HG03432 (cell line): ENCODE measurements around the gene SAXO1.
"Not testable (repeated sequence)": the region's sequence is repeated elsewhere in the genome, so short reads cannot be mapped to it uniquely, and the experiment has no call there.

ENCODE experiments used
- ATAC-seq: cut with Tn5 transposase; IDR thresholded peaks from one replicate; pipeline ENCODE4 v1.9.1; 2021; ENCODE audit warnings: mild to moderate bottlenecking, moderate library complexity; ENCODE audit not compliant: unreplicated experiment

Gene SAXO1

DNA sequence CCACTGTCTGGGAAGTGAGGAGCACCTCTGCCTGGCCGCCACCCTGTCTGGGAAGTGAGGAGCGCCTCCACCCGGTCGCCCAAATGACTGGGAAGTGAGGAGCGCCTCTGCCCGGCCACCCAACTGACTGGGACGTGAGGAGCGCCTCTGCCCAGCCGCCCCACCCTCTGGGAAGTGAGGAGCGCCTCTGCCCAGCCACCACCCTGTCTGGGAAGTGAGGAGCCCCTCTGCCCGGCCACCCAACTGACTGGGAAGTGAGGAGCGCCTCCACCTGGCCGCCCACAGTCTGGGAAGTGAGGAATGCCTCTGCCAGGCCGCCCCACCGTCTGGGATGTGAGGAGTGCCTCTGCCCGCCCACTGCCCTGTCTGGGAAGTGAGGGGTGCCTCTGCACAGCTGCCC, 32.9 kb downstream of the SAXO1 start:
- no peak for ATAC-seq

DNA sequence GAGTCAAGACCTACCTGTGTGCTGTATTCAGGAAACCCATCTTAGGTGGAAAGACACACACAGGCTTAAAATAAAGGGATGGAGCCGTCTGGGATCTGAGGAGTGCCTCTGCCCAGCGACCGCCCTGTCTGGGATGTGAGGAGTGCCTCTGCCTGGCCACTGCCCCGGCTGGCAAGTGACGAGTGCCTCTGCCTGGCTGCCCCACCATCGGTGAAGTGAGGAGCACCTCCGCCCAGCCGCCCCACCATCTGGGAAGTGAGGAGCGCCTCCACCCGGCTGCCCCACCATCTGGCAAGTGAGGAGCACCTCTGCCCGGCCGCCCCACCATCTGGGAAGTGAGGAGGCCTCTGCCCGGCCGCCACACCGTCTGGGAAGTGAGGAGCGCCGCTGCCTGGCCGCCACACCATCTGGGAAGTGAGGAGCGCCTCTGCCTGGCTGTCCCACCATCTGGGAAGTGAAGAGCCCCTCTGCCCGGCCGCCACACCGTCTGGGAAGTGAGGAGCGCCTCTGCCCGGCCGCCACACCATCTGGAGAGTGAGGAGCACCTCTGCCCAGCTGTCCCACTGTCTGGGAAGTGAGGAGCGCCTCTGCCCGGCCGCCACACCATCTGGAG, 33.7 kb downstream of the SAXO1 start:
- ATAC-seq, result no peak

DNA sequence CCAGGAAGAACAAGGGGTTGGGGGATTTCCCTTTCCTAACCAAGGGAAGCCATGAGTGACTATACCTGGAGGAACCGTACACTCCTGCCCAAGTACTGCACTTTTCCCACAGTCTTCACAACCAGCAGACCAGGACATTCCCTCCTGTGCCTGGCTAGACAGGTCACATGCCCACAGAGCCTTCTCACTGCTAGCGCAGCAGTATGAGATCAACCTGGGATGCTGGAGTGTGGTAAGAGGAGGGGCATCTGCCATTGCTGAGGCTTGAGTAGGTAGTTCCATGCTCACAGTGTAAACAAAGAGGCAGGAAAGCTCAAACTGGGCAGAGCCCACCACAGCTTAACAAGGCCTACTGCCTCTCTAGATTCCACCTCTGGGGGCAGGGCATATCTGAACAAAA, 35.9 kb downstream of the SAXO1 start:
- ATAC-seq, result no peak

DNA sequence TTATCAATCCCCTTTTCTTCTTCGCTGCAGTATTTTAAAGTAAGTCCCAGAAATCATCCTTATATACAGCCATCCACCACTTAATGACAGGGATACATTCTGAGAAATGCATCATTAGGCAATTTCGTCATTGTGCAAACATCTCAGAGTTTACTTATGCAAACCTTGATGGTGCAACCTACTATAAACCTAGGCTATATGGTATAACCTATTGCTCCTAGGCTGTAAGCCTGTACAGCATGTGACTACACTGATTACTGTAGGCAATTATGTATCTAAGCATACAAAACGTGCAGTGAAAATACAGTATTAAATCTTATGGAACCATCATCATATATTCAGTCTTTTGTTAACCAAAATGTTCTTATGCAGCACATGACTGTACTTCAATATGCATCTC, 36.8 kb downstream of the SAXO1 start:
- ATAC-seq, result no peak

DNA sequence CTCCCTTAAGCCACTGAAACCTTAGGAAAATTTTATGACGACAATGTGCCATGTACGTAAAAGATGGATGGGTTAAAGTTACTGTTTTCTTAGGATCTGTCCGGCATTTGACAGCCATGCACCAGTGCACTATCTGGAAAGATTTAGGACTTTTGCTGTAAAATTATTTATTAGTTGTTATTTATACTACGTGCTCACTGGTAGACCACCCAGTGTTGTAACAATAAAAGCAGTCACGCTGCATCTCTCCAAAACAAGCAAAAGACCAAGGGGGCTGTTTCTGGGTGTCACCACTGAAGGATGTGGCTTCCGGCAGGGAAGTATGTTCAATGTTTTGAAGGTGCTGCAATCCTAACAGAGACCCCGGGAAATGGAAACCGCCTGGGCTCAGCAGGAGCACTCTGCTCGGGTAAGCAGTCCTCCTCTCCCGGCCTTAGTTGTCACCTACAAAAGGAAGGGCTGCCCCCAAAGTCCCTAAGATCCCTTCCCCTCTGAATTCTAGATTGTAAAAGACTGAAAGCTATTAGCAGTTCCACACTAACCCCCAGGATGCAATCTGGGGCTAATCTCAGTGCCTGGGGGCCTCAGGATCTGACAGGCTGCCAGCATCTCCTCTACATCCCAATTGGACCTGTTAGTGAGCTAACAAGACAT, 38.6 kb downstream of the SAXO1 start:
- ATAC-seq, result no peak

DNA sequence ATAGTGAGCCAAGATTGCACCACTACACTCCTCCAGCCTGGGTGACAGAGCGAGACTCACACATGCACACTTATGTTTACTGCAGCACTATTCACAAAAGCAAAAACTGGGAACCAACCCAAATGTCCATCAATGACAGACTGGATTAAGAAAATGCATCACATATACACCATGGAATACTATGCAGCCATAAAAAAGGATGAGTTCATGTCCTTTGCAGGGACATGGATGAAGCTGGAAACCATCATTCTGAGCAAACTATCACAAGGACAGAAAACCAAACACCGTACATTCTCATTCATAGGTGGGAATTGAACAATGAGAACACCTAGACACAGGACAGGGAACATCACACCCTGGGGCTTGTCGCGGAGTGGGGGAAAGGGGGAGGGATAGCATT, 41.8 kb downstream of the SAXO1 start:
- ATAC-seq, result not testable (repeated sequence)

DNA sequence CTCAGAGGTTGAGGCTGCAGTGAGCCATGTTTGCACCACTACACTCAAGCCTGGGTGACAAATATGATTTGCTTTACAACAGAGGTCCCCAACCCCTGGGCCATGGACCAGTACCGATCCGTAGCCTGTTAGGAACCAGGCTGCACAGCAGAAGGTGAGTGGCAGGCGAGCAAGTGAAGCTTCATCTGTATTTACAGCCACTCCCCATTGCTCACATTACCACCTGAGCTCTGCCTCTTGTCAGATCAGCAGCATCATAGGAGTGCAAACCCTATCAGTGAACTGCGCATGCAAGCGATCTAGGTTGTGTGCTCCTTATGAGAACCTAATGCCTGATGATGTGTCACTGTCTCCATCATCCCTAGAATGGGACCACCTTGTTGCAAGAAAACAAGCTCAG, 42.5 kb downstream of the SAXO1 start:
- no peak for ATAC-seq

DNA sequence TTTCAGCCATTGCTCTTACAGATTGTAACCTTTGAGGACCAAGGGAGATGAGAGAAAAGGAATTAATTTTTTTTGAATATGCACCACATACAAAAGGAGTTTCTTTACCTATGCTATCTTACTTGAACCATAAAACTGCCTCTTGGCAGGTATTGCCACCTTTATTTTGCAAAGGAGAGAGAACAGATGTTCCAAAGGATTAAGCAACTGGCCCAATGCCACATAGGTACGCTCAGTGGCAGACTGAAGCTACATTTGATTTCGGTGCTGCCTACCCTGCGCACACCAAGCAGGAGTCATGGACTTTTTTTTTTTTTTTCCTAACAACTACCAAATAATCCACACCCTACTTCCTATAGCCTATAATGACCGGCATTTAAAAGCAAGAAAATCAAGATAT, 43.1 kb downstream of the SAXO1 start:
- no peak for ATAC-seq

DNA sequence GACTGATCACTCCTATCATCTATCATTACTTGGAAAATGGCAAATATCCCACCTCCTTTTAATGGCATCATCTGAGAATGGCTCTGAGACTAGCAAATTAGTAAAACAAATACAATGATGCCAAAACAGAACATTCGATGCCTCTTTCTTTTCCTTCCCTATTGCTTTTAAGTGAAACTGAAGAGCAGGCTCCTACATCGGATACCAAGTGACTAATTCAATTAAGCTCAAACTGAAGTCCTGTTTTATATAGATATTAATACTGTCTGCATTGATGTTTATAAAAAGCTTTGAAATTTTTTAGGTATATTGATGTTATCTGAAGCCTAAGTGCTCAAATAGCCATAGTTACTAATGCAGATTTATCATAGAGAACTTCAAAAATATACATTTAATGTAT, 43.9 kb downstream of the SAXO1 start:
- no peak for ATAC-seq

DNA sequence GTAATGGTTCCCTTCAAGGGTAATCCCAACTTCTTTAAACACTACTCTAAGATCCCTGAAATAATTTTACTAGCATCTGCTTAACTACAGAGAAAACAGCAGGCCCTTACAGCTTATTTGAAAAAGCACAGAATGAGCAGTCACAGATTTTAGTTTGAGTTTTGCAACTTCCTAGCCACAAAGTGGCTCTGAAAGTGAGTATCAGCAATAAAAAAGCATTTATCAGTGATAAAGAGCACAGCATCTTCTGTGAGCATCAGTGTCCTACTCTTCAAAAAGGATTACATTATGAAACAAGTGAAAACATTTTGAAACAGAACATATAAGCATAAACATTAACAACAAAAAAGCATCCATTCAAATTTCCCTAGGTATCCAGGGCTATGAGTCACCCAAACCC, 45.0 kb downstream of the SAXO1 start:
- no peak for ATAC-seq

DNA sequence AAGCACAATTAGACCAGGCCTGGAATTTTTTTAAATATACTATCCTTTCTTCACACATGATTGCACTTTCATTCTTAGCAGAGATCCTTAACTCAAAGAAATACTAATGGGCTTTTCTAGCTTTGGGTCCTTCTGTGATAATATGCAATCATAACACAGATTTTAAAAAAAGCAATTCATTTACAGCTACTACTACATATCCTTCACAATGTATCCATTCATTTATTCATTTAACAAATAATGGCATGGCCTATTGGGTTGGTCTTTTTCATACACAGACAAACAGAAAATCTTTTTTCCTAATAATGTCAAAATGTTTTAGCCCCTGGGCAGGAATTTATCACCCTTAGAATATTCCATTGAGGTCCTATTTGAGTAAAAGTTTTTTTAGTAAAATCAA, 47.0 kb downstream of the SAXO1 start:
- no peak for ATAC-seq

DNA sequence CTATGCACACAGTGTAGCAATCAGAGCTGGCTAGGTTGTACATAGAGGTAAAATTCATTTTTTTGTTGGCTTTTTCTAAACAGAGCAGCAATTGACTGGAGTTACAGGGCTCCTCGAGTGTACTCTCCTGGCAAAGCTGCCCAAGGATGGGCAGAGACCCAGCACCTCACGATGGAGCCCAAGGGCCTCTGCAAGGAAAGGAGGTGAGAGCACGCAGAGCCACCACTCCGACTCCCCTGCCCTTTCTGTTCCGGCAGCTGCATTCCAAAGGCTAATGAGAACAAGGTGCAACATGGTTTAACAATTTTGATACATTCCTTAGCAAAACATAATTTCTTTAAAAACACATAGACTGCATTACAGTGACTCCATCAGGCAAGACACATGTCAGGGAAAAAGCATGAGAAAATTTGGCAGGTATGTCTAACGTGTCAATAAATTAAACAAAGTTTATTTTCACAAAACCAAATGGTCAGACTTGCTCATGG, 47.5 kb downstream of the SAXO1 start:
- no peak for ATAC-seq

DNA sequence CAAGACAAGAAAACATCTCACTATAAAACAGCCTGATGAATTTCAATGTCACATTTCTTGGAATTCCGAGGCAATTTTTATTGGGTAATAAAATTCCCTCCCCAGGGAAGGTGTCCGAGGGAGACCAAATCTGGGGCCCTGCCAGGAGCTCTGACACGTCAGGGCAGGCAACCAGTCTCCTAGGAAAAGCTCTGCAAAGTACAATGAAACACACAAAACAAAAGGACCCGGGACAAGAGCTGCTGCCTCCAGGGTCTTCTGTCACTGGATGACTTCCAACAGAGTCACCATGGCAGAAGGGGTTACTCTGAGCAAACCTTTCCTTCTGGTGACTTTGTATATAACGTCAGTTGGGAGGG, 50.8 kb downstream of the SAXO1 start:
- ATAC-seq, result no peak

DNA sequence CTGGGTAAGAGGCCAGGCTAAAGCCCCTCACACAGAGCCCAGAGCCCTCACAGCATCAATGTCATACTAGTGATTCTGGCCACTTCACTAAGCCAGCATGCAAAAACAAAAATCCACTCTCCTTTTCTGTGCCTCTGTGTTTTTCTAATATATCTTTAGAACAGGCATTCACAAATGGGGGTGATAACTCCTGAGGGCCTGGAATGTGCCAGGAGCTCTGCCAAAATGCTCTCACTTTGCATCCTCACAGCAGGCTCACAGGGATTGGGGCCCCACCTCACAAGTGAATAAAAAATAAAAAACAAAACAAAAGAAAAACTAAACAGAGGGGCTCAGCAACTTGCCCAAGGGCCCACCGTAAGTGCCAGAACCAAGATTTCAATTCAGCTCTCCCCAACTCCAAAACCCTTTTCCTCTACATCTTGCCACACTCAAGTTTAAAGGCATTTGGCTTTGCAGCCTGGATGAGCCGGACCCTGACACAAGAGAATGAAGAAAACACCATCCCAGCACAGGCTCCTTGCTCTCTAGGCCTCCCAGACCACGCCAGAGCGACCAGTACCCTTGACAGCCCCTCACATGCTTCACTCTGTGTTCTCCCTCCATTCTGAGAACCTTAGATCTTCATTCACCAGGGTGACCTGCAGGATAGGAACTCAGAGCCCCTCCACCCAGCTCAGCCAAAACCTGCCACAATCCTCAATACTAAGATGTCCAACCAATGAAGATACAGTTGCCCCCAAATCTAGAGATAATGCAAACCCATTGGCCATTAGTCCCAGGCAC, 51.3 kb downstream of the SAXO1 start:
- no peak for ATAC-seq

DNA sequence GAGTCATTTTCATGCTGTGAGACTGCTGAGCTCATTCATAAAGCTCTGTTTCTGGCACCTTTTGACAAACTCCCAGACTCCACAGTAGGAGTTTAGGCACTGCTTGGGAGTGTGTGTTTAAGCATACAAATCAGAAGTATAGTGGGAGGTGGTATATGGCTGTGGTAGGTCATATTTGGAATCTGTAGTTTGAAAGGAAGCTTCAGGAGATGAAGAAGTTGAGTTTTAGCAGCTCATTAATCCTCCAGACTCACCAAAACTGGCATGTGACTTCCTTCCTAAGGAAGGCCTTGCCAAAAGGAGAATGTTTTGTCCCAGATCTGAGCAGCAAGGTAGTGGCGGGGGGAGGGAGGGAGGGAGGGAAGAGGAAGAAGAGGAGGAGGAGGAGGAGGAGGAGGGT, 52.8 kb downstream of the SAXO1 start:
- no peak for ATAC-seq

DNA sequence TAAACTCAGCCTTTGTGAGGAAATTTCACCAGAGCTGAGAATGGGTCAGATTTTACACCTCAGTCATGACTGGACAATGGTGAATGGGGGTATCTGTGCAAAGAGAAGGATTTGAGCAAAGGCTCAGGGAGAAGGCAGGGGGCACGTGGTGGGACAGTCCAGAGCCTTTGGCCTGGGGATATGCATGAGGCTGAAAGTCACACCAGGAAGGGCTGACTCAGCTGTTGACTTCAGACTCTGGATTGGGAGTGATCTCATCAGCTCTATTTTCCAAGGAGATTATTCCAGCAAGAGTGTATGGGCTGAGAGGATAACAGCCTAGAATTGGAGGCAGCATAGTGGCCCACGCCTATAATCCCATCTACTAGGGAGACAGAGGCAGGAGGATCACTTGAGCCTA, 53.6 kb downstream of the SAXO1 start:
- ATAC-seq, result no peak

DNA sequence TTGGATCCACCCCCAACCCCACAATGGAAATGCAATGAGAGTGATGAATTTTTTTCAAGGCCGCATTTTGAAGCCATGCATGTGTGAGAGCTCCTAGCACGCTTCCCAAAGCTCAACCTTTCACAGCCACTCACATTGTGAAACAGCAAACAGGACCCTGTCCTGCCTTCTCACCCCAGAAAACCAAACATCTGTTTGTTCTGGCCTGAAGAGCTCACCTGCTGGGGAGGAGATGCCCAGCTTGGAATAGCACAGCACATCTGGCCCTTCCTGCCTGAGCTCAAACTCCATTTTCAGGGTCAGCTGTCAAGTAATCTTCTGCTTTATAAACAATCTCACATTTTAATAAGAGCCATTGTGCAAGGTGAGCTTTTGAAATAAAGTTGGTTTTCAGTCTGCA, 54.8 kb downstream of the SAXO1 start:
- no peak for ATAC-seq

DNA sequence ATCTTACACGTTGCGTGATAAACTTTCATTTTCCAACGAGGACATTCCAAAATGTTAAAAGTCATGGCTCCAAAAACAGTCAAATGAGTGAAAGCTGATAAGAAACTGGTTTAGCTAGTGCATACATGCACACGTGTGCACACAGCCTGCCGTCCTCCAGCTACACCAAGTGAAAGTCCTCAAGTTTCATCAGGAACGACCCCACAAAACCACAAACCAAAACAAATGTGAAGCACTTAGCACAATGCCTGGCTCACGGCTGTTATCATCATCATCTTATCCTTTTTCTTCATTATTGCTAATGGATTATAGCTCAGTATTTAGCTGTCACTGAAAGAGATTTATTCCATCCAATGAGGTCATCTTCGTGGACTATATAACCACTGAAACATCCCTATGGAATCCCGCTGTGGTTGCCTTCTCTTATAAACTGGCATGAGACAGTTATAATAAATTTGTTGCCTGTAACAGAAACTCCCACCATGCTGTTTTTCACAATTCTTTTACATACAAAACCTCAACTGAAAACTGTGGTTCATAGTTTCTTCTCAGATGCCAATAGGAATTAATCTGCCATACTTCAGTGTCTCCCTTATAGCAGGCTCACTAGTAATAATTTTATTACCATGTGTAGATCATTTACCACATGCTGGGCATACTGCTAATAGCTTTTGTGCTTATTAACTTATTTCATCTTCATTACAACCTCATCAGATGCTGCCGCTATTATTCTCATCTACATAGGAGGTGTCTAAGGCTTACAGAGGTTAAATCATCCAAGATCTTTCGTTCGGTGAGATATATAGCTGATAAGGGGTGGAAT, 56.1 kb downstream of the SAXO1 start:
- no peak for ATAC-seq

DNA sequence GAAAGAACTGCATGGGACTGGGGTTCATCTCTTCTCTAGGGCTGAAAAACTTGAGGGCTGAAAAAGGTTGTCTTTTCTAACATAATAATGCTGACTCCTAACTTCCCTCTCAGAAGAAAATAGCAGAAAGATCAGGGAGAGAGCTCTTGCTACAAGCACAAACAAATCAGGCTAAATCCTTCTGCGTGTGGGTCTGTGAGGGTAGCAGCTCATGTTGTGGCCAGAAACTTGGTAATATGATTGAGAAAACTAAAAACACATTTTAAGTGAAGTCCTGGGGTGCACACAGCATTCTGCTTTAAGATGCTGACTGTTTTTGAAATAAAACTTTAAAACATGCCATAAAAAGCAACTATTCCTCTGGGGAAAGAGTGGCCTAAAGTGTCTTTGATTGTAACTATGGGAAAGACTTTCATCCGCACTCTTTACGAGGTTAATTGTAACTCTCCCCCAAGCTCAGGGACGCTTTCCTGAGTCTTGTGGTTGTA, 56.7 kb downstream of the SAXO1 start:
- ATAC-seq, result no peak

DNA sequence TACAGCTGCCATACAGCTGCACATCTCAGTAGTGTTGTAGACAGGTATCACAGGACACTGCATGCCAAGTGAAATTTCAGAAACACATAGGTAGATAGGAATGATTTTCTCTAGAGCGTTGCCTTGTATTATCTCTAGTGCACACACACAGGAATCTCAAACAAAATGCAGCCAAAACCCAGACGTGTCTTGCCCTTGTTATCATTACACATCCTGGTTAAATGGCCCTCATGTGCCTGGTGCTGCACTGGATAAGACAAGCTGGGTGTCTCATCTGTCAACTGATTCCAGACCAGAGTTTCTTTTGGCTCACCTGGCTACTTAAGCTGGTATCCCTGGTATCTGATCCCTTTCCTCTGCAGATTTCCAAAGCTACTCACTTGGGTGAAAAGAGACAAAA, 59.7 kb downstream of the SAXO1 start:
- no peak for ATAC-seq

DNA sequence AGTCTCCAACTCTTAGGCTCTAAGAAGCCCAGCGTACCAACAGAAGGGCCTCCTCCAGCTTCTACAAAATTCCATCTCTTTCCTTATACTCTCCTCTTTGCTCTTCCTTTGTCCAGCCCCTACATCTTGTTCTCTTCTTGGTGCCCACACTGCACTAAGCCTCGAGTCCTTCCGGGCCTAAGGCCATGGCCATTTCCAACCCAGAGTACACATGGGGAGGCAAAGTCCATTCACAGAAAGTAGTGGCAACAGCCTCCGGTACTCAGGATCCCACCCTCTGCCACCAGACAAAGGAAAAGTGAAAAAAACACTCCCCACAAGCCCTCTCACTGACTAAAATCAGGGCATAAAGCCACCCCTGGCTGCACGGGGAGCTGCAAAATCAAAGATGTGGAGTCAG, 60.3 kb downstream of the SAXO1 start:
- no peak for ATAC-seq
